Nephron progenitor cell (in vitro differentiated cells): ENCODE results near the gene FYB2.

Experiments used
- DNase-seq: peaks from one replicate; pipeline ENCODE4 v3.0.0; 2021
- H3K27ac Mint-ChIP-seq: 2 replicates; pipeline ENCODE4 v1.8.0; 2021; ENCODE audit warnings: mild to moderate bottlenecking, moderate library complexity, mixed read lengths
- H3K27me3 Mint-ChIP-seq: 2 replicates; pipeline ENCODE4 v1.8.0; 2021; ENCODE audit warnings: mild to moderate bottlenecking, low read depth, mixed read lengths; ENCODE audit not compliant: poor library complexity
- H3K36me3 Mint-ChIP-seq: 2 replicates; pipeline ENCODE4 v1.8.0; 2021; ENCODE audit warnings: low read depth, mixed read lengths
- H3K4me1 Mint-ChIP-seq: 2 replicates; pipeline ENCODE4 v1.8.0; 2021; ENCODE audit warnings: mixed read lengths
- H3K4me3 Mint-ChIP-seq: 2 replicates; pipeline ENCODE4 v1.8.0; 2021; ENCODE audit warnings: mild to moderate bottlenecking, moderate library complexity, mixed read lengths
- H3K9me3 Mint-ChIP-seq: 2 replicates; pipeline ENCODE4 v1.8.0; 2021; ENCODE audit warnings: mild to moderate bottlenecking, moderate library complexity, mixed read lengths
- TF ChIP-seq, protein P1 (sequence below): fragments of 200-600 bp; sonication (generic); IDR thresholded peaks from 2 replicates; pipeline ENCODE4 v1.5.0; 2021; ENCODE audit warnings: antibody characterized with exemption

The FYB2 gene

DNA sequence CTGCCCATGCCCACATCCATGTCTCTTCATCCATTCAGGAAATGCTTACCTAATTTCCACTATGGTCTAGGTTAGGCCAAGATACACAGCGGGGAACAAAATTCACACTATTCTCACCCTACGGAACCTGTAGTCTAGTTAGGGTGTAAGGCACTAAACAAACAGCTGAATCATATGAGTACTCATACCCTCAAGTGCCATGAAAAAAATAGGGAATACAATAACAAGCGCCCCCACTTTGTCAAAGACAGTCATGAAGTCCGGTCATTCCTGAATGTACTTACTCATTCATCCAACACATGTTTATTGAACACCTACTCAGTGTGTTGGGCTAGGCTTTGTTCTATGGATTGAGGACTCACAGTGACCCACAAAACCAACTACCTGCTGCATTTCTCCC lies 6.2 kb upstream of the FYB2 start:
- Mint-ChIP-seq H3K27me3 (peaks cover 35% of the 10 kb centered on the region), H3K4me3 (no peak overlapping the region), H3K36me3 (no peaks in the 10 kb centered on the region), H3K27ac (no peak overlapping the region), H3K4me1 (peaks cover 6% of the 10 kb centered on the region), H3K9me3 (no peaks in the 10 kb centered on the region)
- TF ChIP-seq, protein P1, sequence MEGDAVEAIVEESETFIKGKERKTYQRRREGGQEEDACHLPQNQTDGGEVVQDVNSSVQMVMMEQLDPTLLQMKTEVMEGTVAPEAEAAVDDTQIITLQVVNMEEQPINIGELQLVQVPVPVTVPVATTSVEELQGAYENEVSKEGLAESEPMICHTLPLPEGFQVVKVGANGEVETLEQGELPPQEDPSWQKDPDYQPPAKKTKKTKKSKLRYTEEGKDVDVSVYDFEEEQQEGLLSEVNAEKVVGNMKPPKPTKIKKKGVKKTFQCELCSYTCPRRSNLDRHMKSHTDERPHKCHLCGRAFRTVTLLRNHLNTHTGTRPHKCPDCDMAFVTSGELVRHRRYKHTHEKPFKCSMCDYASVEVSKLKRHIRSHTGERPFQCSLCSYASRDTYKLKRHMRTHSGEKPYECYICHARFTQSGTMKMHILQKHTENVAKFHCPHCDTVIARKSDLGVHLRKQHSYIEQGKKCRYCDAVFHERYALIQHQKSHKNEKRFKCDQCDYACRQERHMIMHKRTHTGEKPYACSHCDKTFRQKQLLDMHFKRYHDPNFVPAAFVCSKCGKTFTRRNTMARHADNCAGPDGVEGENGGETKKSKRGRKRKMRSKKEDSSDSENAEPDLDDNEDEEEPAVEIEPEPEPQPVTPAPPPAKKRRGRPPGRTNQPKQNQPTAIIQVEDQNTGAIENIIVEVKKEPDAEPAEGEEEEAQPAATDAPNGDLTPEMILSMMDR = no peak
- no peak for DNase-seq

- Mint-ChIP-seq H3K27me3 (peaks cover 35% of the 10 kb centered on the region), H3K4me3 (no peak overlapping the region), H3K27ac (no peak overlapping the region), H3K4me1 (peaks cover 6% of the 10 kb centered on the region), H3K9me3 (no peaks in the 10 kb centered on the region), H3K36me3 (no peaks in the 10 kb centered on the region)
- TF ChIP-seq, protein P1 = no peak
- DNase-seq = no peak
Observed at GRCh38 chr1:56824938-56825337, 5.7 kb upstream of the FYB2 start.

DNA sequence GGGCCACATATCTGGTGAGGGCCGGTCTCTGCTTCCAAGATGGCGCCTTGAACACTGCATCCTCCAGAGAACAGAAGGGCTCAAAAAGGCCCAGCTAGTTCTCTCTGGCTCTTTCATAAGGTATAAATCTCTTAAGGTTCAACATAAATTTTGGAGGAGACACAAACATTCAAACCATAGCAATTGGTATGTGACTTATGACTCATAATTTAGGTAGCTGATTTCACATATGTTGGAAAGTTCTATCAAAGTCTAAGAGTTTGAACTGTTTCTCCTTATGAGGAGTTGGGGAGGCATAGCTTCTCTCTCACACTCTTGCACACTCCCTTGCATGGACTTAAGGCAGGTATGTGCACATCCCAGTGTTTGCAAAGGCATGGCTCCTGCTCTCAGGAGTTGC lies 5.1 kb upstream of the FYB2 start:
- Mint-ChIP-seq H3K27ac (no peak overlapping the region), H3K4me3 (no peak overlapping the region), H3K9me3 (no peaks in the 10 kb centered on the region), H3K36me3 (no peaks in the 10 kb centered on the region), H3K27me3 (peaks cover 36% of the 10 kb centered on the region), H3K4me1 (peaks cover 11% of the 10 kb centered on the region)
- no peak for DNase-seq
- TF ChIP-seq, protein P1 = no peak

DNA sequence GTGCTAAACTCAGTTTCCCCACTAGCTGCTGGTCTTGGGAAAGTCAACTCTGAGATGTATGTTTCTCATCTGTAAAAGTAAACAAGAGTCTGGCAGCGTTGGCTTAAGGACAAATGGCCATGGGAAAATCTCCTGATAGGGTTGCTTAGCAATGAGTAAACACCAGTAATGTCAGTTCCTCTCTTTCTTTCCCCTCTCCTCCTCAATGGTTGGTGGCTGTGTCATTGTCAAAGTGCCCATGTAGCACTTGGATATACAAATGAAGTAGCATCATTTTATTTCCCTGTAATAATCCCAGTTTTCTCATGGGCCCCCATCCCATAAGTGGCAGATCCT lies 2.2 kb upstream of the FYB2 start:
- TF ChIP-seq, protein P1 = no peak
- Mint-ChIP-seq H3K4me3 (no peak overlapping the region), H3K27me3 (peaks cover 28% of the 10 kb centered on the region), H3K36me3 (no peaks in the 10 kb centered on the region), H3K9me3 (no peaks in the 10 kb centered on the region), H3K4me1 (peaks cover 39% of the 10 kb centered on the region), H3K27ac (no peak overlapping the region)
- no peak for DNase-seq

DNA sequence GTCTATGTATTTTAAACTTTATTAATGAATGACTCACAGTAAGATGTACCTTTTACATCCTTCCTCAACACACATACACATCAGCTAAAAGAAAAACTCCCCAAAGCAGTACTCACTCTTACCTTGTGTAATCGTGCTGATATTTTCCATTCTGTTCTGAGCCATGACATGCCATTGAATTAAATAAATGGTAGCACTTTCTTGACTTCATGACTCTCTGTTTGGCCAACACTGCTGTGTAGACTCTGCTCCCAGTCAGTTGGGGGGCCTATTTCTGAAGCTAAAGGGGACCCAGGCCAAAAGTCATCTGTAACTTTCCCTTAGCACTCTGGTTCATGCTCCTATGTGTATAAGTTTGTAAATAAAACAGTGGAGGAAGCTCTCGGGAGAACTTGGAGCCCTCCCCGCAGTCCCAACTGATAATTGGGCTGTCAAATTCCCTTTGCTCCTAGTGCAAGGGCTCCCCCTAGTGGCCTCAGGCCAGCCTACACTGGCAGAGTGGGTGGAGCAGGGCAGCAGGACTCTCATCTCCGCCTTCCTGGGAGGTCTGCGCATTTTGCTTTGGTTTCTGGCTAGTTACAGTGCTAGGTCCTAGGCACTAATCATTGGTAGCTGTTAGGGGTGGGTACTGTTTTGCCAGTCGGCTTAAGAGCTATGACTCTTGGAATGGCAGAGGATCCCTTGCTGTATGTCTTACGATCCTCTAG lies 1.7 kb upstream of the FYB2 start:
- no peak overlapping the region for H3K27ac Mint-ChIP-seq

More for the DNA sequence above, 1.7 kb upstream of the FYB2 start:
- Mint-ChIP-seq H3K4me1 (peaks cover 41% of the 10 kb centered on the region), H3K4me3 (no peak overlapping the region), H3K9me3 (no peaks in the 10 kb centered on the region), H3K27me3 (peaks cover 28% of the 10 kb centered on the region), H3K36me3 (no peaks in the 10 kb centered on the region)
- TF ChIP-seq, protein P1 = peak; percentile 96
- DNase-seq = peak; percentile 95
